GM23248 (cell line): Measurements from ENCODE around the gene DIS3. TPM values are rescaled to one million over a fixed set of nuclear protein-coding genes. Genes with fewer than 3 reads are reported as not detected.

Source experiments
- DNase-seq: peaks from one replicate; pipeline ENCODE4 v3.0.0-alpha.2; 2015
- H2AFZ ChIP-seq: fragments of 200-600 bp; sonication (generic); 2 replicates; pipeline ENCODE4 v1.6.1; 2016; ENCODE audit warnings: antibody characterized with exemption
- H3F3A ChIP-seq: fragments of 200-600 bp; sonication (generic); 2 replicates; pipeline ENCODE4 v1.6.1; 2016; ENCODE audit warnings: mild to moderate bottlenecking, antibody characterized with exemption, mixed run types; ENCODE audit not compliant: insufficient read depth
- H3K27ac ChIP-seq: fragments of 200-600 bp; sonication (generic); 2 replicates; pipeline ENCODE4 v1.5.1; 2016; ENCODE audit warnings: mild to moderate bottlenecking
- H3K27me3 ChIP-seq: fragments of 200-600 bp; sonication (generic); replicated peaks from 2 replicates; pipeline ENCODE4 v1.6.1; 2016; ENCODE audit warnings: mild to moderate bottlenecking; ENCODE audit not compliant: insufficient read depth
- H3K36me3 ChIP-seq: fragments of 200-600 bp; sonication (generic); 2 replicates; pipeline ENCODE4 v1.6.1; 2016; ENCODE audit warnings: low read depth, mild to moderate bottlenecking
- H3K4me1 ChIP-seq: fragments of 200-600 bp; sonication (generic); 2 replicates; pipeline ENCODE4 v1.6.1; 2016; ENCODE audit warnings: mild to moderate bottlenecking; ENCODE audit not compliant: insufficient read depth
- H3K4me2 ChIP-seq: fragments of 200-600 bp; sonication (generic); one replicate; pipeline ENCODE4 v1.6.1; 2016; ENCODE audit warnings: mild to moderate bottlenecking; ENCODE audit not compliant: unreplicated experiment
- H3K4me3 ChIP-seq: fragments of 200-600 bp; sonication (generic); 2 replicates; pipeline ENCODE4 v1.5.1; 2016; ENCODE audit warnings: mild to moderate bottlenecking
- H3K79me2 ChIP-seq: fragments of 200-600 bp; sonication (generic); 2 replicates; pipeline ENCODE4 v1.6.1; 2016; ENCODE audit warnings: mild to moderate bottlenecking; ENCODE audit not compliant: insufficient read depth
- H3K9ac ChIP-seq: fragments of 200-600 bp; sonication (generic); 2 replicates; pipeline ENCODE4 v1.6.1; 2016; ENCODE audit warnings: mild to moderate bottlenecking
- H3K9me2 ChIP-seq: fragments of 200-600 bp; sonication (generic); 2 replicates; pipeline ENCODE4 v1.6.1; 2016; ENCODE audit warnings: mixed run types, mild to moderate bottlenecking, moderate library complexity; ENCODE audit not compliant: insufficient read depth
- H3K9me3 ChIP-seq: fragments of 200-600 bp; sonication (generic); one replicate; pipeline ENCODE4 v1.6.1; 2017; ENCODE audit warnings: low read depth
- H4K20me1 ChIP-seq: fragments of 200-600 bp; sonication (generic); 2 replicates; pipeline ENCODE4 v1.6.0; 2016; ENCODE audit not compliant: insufficient read depth
- EZH2 ChIP-seq: fragments of 200-600 bp; sonication (generic); IDR thresholded peaks from 2 replicates; pipeline ENCODE4 v1.6.1; 2018; ENCODE audit warnings: antibody characterized with exemption, mild to moderate bottlenecking; ENCODE audit not compliant: insufficient read depth, poor library complexity, severe bottlenecking
- EZH2phosphoT487 ChIP-seq: fragments of 200-600 bp; sonication (generic); IDR thresholded peaks from 2 replicates; pipeline ENCODE4 v1.6.1; 2018; ENCODE audit warnings: antibody characterized with exemption, moderate library complexity, mild to moderate bottlenecking, low read depth; ENCODE audit not compliant: insufficient read depth
- WGBS, 2 experiments: methylation state at CpG; one replicate each; pipeline ENCODE4 v1.1.6; 2015 to 2017; ENCODE audit warnings: low lambda C conversion rate in 2 of 2, low coverage in 1 of 2; ENCODE audit errors: missing lambda C conversion rate in 2 of 2; 5-methylcytosine and 5-hydroxymethylcytosine counted together
- in situ Hi-C: fragments of 300-500 bp; cut with MboI; formaldehyde crosslinking; loops from 2 replicates; pipeline ENCODE4 v1.15.0; 2020
- polyA plus RNA-seq: library from polyadenylated mRNA; unstranded; fragments of >200 nt; fragmentation: Nextera tagmentation; extraction: Ambion mirVana; gene quantifications from 2 replicates; pipeline ENCODE4 v1.2.1, GENCODE V29; 2016
- total RNA-seq: library from RNA; depleted of rRNA; stranded (reverse); fragments of >200 nt; shearing (Covaris generic); gene quantifications from 2 replicates; pipeline ENCODE4 v1.2.3, GENCODE V29; 2014

The DIS3 gene
- total and polyA plus RNA-seq, 2 experiments from 2014 or later = 17.3 to 31.0 TPM

- Histone ChIP-seq H3K36me3 (peaks cover 20% of the 10 kb centered on the region), H3K4me2 (no peak overlapping the region), H3K9ac (no peak overlapping the region), H3K9me2 (no peaks in the 10 kb centered on the region), H4K20me1 (no peaks in the 10 kb centered on the region), H3K79me2 (peaks cover 21% of the 10 kb centered on the region), H3K4me1 (no peaks in the 10 kb centered on the region), H3F3A (peaks cover 16% of the 10 kb centered on the region; the same call in 1 of the 2 replicates), H2AFZ (no peak overlapping the region), H3K27ac (no peak overlapping the region), H3K4me3 (no peak overlapping the region), H3K27me3 (no peaks in the 10 kb centered on the region), H3K9me3 (no peaks in the 10 kb centered on the region)
- in situ Hi-C loops = no loop called here
- TF ChIP-seq EZH2 = no peak
- no peak for TF ChIP-seq EZH2phosphoT487
- DNase-seq = no peak
- WGBS, 2 experiments = 71 to 88% methylated on average over 1 of the region's 1 CpG
These were observed 36.4 kb downstream of the DIS3 start for GRCh38 chr13:72745260-72745659.

GRCh38 chr13:72740015-72740414 is 41.7 kb downstream of the DIS3 start:
- Histone ChIP-seq H3K27ac (no peak overlapping the region), H3K36me3 (0 out of 2 replicates have a peak, but pooled peaks cover 14% of the 10 kb centered on the region), H3F3A (no peaks in the 10 kb centered on the region), H2AFZ (no peak overlapping the region), H4K20me1 (no peaks in the 10 kb centered on the region), H3K4me3 (no peak overlapping the region), H3K79me2 (peaks cover 9% of the 10 kb centered on the region), H3K4me2 (no peak overlapping the region), H3K4me1 (no peaks in the 10 kb centered on the region), H3K27me3 (no peaks in the 10 kb centered on the region), H3K9ac (no peak overlapping the region), H3K9me3 (no peaks in the 10 kb centered on the region), H3K9me2 (no peaks in the 10 kb centered on the region)
- no peak for TF ChIP-seq EZH2phosphoT487
- no peak for TF ChIP-seq EZH2
- WGBS, 2 experiments = 100% methylated on average over 1 of the region's 1 CpG
- no peak for DNase-seq
- in situ Hi-C loops = no loop called here

- H3F3A ChIP-seq = no peaks in the 10 kb centered on the region
- H3K36me3 ChIP-seq = peaks cover 21% of the 10 kb centered on the region; the same call in 1 of the 2 replicates
- TF ChIP-seq EZH2phosphoT487 = no peak
- TF ChIP-seq EZH2 = no peak
- no peak overlapping the region for H2AFZ ChIP-seq
- H3K4me2 ChIP-seq = no peak overlapping the region
- no peaks in the 10 kb centered on the region for H3K9me3 ChIP-seq
- H3K9me2 ChIP-seq = no peaks in the 10 kb centered on the region
- H4K20me1 ChIP-seq = no peaks in the 10 kb centered on the region
- in situ Hi-C loops = no loop called here
- H3K27me3 ChIP-seq = no peaks in the 10 kb centered on the region
- H3K27ac ChIP-seq = no peak overlapping the region
- no peak for DNase-seq
- peaks cover 12% of the 10 kb centered on the region for H3K79me2 ChIP-seq
- H3K9ac ChIP-seq = no peak overlapping the region
- no peak overlapping the region for H3K4me3 ChIP-seq
- 85 to 90% methylated on average over 3 of the region's 3 CpGs for WGBS, 2 experiments
- H3K4me1 ChIP-seq = no peaks in the 10 kb centered on the region
These were observed 44.7 kb downstream of the DIS3 start for GRCh38 chr13:72737033-72737432.

- whole genome bisulfite sequencing, 2 experiments = 0 to 1% methylated on average over 3 of the region's 3 CpGs
- no peaks in the 10 kb centered on the region for H3F3A ChIP-seq
- H3K9me2 ChIP-seq = no peaks in the 10 kb centered on the region
- H3K27ac ChIP-seq = 0 out of 2 replicates have a peak overlapping the region, but pooled peaks have one; percentile 6
- DNase-seq = no peak
- H3K9me3 ChIP-seq = no peaks in the 10 kb centered on the region
- no peaks in the 10 kb centered on the region for H3K27me3 ChIP-seq
- peak overlapping the region; percentile 81 for H3K9ac ChIP-seq
- H3K4me2 ChIP-seq = peak overlapping the region; percentile 81
- peaks cover 22% of the 10 kb centered on the region for H3K4me1 ChIP-seq
- TF ChIP-seq EZH2 (no peak), EZH2phosphoT487 (no peak)
- H4K20me1 ChIP-seq = no peaks in the 10 kb centered on the region
- in situ Hi-C loops = no loop called here
- H2AFZ ChIP-seq = peak overlapping the region; percentile 94
- H3K36me3 ChIP-seq = peaks cover 6% of the 10 kb centered on the region; the same call in 1 of the 2 replicates
- peak overlapping the region; percentile 87 for H3K4me3 ChIP-seq
- peaks cover 90% of the 10 kb centered on the region for H3K79me2 ChIP-seq
These were observed 53.5 kb downstream of the DIS3 start for GRCh38 chr13:72728290-72728605.
